ENCODE results near the gene MLLT3.

GRCh38 chr9:20378851-20379250, 243.4 kb downstream of the MLLT3 start:
- TF ChIP-seq POLR2AphosphoS5 (IDR thresholded peaks at IDR 0.05; ENCODE audit: low read depth, low read length) (no peak), TAF1 (IDR thresholded peaks at IDR 0.05; ENCODE audit: low read depth, low read length) (no peak), POLR2A (IDR thresholded peaks at IDR 0.05; ENCODE audit: low read depth, low read length) (no peak), SPI1 (IDR thresholded peaks at IDR 0.05; ENCODE audit: low read depth, low read length) (no peak), POU2F2 (IDR thresholded peaks at IDR 0.05; ENCODE audit: low read depth, low read length) (no peak)
